Measurements from ENCODE around the gene ELFN1.

GRCh38 chr7:1779445-1779844 lies 109.4 kb downstream of the ELFN1 start:
- TF ChIP-seq CTCF (IDR thresholded peaks at IDR 0.05; ENCODE audit: low read depth, low read length, missing input control) (no peak), MAX (IDR thresholded peaks at IDR 0.05) (no peak), TAF1 (conservative IDR thresholded peaks at IDR 0.05) (no peak), JUND (IDR thresholded peaks at IDR 0.05) (no peak), GABPA (IDR thresholded peaks at IDR 0.05 in 1 of 2, conservative IDR thresholded peaks at IDR 0.05 in 1 of 2) (no peak)
